GM21528 (cell line): ENCODE data around the gene NPFF.
"Not testable (repeated sequence)": the region's sequence is repeated elsewhere in the genome, so short reads cannot be mapped to it uniquely, and the experiment has no call there.

ENCODE experiments used
- ATAC-seq: cut with Tn5 transposase; IDR thresholded peaks from one replicate; pipeline ENCODE4 v1.9.1; 2021; ENCODE audit warnings: mild to moderate bottlenecking, moderate library complexity; ENCODE audit not compliant: unreplicated experiment, low FRiP score

NPFF gene, protein sequence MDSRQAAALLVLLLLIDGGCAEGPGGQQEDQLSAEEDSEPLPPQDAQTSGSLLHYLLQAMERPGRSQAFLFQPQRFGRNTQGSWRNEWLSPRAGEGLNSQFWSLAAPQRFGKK

DNA sequence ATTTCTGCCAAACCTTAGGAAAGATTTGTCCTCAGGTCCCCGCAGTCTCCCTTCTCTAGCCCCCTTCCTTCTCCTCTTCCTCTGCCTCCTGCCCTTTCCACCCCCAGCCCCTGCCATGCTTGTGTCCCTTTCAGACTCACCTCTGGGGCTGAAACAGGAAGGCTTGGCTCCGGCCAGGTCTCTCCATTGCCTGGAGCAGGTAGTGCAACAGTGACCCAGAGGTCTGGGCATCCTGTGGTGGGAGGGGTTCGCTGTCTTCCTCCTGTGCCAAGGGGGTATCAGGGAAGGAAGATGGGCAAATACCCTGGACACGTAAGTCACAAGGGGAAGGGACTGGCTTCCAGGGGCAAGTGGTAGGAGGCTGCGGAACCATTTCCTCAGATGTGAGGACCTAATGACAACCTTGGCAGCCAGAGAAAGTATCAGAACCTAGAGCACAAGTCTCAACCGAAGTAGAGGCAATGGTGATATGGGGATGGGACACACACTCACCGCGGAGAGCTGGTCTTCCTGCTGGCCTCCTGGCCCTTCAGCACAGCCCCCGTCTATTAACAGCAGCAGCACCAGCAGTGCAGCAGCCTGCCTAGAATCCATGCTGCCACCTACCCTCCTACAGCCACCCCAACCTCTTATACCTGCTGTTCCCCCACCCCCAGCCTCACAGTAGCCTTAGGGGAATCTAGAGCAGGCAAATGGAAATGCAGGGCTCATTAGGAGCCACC is at the start of gene NPFF:
Gene NPFF (minus strand): TSS at position 604 of the 722 bp plus-strand sequence. CDS start 10 bp downstream, at position 594.
- no peak for ATAC-seq

DNA sequence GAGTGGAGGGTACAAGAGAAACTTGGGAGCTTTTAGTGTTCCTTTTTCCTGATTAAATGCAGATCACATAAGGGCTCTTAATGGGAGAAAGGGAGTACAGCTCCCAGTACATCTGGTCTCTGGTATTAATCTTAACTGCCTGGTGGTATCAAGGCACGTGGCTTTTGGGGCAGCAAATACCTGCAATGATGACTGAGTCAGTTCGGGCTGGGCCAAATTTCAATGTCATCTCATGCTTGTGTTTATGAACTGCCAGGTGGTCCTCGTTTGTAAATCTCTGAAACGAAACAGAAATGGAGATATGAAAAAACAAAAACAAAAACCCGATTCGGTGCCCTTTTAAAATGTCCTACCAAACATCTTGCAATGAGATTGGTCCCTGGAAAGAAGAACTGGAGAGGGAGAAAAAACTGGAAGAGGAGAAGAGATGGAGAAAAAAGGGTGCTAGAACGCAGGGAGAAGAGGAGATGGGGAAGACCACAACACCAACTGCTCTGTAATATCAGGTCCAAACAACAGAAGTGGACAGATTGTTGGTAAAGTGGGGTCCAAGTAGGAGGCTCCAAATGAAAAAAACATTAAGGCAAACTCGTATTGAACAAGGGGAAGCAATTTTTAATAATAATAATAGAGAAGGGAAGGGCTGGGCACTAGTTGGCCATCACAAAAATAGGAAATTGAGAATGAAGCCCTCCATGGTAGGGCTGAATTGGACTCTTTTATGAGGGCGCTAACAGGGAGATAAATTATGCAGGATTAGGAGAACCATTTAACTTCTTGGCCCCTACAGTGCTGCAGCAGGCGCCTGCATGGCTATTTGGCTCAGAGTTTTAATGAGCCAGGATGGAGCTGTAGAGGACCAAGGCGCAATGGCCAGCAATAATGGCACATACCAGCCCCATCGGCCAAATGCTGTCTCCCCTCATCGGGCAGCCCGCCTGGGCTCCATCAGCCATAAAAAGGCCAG is 45.4 kb upstream of the NPFF start:
- no peak for ATAC-seq

DNA sequence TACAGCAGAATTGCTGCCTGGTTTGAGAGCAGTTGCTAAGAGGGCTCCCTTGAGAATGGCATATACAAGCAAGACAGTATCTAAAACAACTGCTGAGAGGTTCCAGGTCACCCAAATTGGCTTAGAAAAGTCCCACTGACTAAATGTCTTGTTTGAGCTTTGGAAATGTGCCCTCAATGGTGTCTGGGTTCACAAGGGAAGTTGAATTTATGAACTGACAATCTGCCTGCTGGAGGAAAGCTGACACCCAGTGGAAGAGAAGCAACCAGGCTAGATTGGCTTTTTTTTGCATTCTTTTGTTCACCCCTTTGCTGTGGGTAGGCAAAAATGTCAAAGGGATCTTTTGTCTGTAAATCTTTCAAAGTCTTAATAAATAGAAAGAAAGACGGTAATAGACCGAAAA is 44.6 kb upstream of the NPFF start:
- no peak for ATAC-seq

DNA sequence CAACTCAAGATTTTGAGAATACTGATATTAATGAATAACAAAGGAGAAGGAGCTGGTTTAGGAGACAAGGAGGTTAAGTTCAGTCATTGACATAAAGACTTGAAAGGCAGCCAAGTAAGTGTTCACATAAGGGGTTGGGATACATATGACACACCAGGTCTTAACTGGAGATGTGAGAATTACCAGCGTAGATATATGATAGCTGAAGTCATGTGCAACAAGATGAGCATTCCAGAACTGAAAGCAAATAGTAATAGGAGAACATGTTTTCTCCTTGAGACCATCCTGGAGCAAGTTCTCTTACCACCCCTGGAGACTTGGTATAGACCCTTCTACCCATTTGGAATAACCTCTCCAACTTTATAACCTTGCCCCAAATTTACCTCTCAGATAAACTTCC is 43.3 kb upstream of the NPFF start:
- ATAC-seq: no peak

DNA sequence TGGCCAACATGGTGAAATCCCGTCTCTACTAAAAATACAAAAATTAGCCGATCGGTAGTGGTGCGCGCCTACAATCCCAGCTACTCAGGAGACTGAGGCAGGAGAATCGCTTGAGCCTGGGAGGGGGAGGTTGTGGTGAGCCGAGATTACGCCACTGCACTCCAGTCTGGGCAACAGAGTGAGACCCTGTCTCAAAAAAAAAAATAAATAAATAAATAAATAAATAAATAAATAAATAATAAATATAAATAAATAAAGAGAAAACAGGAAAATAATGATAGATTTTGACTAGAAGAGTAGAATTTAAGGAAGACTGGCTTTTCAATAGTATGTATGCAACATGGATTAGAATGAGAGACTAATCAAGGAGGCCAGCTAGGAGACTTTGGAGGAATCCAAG is 42.8 kb upstream of the NPFF start:
- ATAC-seq: not testable (repeated sequence)

DNA sequence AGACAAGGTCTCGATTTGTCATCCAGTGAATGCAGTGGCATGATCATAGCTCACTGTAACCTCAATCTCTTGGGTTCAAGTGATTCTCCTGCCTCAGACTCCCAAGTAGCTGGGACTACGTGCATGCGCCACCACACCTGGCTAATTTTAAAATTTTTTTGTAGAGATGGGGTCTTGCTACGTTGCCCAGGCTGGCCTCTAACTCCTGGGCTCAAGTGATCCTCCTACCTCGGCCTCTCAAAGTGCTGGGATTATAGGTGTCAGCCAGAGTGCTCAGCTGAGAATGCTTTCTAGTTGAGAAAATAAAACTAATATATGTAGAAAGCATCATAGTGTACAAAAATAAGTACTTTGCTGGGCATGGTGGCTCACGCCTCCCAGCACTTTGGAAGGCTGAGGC is 41.1 kb upstream of the NPFF start:
- not testable (repeated sequence) for ATAC-seq

DNA sequence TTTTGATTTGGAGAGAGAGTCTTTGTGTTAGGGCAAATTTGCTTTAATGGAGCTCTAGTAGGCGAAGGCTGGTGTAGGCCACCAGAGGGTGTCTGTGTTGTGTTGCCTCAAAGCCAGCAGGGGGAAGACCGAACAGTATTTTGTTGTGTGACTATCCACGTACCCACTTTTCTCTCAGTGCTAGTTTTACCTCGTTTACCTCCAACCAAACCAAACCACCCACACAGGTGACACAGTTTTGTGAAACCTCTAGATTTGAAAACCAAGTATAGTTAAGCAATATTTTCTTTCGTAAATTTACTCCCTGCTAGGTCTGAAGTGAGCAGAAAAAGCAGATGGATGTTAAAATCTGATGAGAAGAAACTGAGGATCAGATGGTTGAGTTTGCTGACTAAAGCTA is 36.3 kb upstream of the NPFF start:
- ATAC-seq: peak; percentile 64

DNA sequence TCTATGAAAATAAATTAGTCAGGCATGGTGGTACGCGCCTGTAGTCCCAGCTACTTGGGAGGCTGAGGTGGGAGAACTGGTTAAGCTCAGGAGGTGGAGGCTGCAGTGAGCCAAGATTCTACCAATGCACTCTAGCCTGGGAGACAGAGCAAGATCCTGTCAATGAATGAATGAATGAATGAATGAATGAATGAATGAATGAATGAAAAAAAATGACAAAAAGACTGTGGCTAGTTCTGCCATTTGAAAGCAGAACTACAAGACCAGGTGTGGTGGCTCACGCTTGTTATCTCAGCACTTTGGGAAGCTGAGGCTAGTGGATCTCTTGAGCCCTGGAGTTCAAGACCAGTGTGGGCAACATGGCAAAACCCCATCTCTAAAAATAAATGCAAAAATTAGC is 32.2 kb upstream of the NPFF start:
- ATAC-seq: no peak

DNA sequence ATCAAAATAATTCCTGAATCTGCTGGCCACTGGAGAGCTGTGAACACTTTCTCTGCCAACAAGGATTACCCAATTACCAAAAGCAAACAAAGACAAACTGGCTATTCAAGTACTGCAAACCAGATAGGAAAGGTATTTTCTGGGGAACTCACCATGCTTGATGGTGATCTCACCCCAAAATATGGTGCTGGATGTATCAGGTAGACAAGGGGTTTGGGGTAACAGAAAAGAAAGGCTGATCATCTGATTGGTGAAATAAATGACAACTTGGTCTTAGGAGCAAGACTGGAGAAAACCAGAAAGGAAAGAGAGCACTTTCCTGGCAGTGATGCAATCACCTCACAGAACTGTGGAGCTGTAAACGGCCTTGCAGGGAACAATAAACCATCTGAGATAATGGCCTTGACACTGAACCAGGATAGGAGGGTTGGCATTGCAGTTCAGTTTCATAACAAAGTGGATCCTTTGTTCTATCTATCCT is 31.0 kb upstream of the NPFF start:
- no peak for ATAC-seq

DNA sequence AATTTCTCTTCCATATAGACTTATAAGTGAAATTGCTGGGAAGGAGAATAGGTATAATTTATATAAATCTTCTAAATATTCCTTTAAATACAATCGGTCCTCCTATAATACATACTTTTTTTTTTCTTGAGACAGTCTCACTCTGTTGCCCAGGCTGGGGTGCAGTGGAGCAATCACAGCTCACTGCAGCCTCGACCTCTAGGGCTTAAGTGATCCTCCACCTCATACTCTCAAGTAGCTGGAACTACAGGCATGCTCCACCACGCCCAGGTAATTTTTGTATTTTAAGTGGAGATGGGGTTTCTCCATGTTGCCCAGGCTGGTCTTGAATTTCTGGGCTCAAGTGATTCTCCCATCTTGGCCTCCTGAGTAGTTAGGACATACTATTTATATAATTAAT is 29.7 kb upstream of the NPFF start:
- ATAC-seq: no peak

DNA sequence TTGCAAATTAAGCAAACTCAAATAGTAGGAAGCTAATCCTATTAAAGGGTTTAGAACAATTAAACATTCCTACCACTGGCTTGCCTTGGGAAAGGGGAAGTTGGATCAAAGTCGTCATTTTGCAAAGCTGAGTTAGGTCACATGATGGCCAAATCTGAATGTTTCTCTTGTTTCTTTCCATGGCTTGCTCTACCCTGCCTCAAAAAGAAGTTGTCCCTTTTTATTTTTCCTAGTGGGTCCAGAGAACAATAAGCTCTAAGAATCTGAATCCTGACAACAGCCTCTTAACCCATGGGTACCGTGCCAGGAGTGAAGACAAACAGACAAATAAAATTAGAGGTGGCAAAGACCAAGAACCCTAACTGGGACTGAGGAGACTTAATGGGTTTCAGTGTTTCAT is 26.2 kb upstream of the NPFF start:
- no peak for ATAC-seq

DNA sequence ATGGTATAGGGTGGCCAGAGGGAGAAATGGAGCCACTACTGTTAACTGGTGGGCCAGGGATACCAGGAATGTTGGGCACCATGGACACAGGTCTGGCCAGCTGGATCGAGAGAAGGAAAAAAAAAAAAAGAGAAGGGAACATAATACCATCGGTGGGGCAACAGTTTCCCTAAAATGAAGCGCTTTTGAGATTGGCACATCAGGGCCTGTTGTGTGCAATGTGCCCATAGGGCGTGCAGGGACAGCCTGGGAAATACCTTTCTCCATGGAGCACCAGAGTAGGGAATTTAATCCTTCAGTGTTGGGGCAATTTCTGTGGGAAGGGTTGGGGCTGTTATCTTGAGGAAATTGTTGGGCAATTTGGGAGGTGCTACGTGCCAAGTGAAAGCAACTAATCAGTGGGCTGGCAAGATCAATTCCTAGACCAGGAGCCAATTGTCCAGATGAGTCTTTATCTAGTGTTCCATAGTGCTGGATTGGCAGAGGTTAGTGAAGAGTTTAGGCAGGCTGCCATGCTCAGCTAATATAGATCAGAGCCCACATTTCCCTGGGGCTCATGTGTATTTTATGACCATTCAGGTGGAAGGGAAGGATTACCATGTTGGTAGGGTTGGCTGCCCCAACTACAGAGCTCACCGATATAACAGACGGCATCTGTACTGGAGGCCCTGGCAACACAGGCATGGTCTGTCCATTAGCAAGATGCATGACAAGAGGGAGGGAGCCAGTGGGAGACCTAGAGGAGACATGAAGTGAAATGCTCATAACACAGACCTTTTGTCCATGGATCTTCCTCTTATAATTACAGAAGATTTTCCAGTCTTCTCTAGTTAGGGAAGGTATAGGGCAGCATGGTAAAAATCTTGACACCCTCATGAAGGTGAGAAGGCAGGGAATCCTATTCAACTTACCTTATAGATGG is 25.5 kb upstream of the NPFF start:
- ATAC-seq: no peak

DNA sequence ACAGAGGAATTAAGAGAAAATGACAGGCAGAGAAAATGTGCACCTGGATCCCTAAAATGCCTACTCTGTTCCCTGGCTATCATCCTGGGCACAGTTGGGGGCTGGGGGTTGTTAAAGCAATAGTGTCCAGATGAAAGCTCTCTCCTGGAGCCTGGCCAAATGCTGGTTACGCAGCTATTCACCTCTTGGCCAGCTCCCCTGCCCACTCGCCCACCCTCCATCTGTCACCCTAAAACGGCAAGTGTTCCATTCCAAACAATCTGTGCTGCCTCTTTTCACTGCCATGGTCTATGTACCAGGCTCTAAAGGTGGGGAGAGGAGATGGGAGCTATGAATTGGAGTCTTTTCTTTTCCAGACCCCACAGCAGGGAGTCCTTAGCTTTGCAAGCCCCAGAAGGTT is 24.7 kb upstream of the NPFF start:
- ATAC-seq: no peak

DNA sequence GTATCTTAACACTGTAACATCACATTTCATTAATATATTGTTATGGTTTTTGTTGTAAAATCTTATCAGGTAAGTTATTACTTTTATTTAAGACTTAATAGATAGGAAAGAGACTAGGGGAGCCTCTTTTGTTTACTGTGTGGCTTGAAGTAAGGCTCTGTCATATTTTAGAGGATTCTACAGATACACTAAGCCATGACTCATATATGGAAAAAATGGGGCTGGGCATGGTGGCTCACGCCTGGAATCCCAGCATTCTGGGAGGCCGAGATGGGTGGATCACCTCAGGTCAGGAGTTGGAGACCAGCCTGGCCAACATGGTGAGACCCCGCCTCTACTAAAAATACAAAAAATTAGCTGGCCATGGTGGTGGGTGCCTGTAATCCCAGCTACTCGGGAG is 23.6 kb upstream of the NPFF start:
- ATAC-seq: no peak

DNA sequence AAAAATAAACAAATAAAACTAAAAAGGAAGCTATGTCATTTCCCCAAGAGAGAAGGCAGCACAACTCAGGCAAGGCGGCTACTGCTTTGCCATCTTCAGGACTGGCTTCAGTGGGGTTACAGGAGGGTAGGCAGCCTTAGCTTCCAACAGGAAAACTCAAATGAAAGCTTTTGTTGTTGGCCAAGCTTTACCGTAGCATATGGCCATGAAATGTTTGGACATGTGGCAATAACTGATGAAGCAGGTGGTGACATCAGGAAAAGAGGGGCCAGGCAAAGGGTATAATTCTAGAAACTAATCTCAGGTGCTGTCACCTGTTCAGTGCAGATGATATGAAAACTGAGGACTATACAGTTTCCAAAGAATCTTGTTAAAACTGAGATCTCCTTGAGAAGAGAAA is 22.8 kb upstream of the NPFF start:
- no peak for ATAC-seq

DNA sequence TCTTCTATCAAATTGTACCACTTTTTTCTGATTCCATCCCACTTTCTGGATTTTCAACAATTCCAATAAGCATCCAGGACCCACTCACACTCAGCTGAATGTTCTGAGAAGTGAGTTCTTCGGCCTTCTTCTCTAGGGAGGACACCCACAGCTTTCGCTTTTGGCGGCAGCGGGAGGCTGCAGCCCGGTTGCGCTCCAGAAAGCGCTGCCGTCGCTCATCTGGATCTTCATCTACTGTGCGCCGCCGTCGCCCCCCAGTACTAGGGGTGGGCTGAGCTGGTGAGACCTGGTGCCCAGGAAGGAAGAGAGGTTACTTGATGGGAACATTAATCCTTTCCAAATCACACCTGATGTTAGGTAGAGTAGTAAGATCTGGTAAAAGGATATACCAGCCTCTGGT is 17.2 kb upstream of the NPFF start:
- no peak for ATAC-seq

DNA sequence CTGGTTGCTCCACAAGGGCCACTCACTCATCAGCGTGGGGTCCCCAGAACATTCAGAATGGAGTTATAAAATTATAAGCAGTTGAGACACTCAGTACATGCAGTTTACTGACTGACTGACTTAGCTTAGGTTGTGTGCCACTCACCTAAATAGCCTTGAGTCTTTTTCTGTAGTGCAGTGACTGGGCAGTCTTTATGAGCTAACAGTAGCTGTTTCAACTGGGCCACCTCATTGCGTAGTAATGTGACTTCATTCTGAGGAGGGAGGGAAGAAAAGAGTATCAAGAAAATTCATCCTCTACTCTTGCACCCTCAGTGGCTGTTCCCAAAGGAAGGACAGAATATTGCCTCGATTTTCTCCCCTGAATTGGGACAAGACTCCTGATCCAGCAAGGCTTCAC is 15.8 kb upstream of the NPFF start:
- ATAC-seq: no peak

DNA sequence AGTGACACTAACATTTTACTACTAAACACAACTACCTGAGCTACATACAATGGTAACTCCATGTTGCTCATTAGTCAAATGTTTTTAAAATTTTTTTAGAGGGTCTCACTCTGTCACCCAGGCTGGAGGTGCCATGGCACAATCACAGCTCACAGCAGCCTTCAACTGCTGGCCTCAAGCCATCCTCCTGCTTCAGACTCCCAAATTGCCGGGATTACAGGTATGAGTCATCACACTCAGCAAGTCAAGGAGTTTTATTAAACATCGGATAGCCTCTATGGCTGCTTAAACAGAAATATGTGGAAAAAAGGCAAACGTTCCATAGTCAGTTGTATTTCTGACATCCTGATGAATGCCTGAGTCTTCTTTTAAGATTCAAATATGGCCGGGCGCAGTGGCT is 11.1 kb upstream of the NPFF start:
- no peak for ATAC-seq

DNA sequence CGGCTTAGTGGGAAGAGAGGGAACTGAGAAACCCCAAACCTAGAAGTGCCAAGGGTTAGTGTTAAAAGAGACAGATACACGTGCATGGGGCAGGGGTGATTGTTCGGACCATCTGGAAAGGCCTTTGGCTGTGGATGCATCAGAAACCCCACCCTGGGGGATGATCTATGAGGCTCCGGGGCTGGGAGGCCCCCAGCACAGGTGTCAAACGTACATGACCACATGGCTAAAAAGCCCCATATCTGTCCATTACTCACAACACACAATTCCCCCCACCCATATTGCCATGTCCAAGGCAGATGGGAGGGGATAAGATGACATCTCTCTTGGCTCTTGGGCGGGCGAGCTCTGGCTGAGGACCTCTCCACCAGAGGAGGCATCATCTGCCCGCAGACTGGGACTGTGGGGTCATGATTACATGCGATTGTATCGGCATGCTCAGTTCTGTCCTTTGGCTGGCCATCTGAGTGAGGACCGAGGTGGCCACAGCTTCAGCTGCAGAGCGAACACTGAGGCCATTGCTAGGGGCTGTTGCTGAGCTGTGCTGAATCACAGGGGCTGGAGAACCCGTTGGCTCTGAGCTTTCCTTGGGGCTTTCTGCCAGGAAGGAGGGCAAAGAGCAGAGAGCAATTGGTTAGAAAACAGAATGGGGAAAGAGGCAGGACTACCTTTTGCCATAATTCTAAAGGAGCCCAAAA is 9.6 kb upstream of the NPFF start:
- ATAC-seq: no peak

DNA sequence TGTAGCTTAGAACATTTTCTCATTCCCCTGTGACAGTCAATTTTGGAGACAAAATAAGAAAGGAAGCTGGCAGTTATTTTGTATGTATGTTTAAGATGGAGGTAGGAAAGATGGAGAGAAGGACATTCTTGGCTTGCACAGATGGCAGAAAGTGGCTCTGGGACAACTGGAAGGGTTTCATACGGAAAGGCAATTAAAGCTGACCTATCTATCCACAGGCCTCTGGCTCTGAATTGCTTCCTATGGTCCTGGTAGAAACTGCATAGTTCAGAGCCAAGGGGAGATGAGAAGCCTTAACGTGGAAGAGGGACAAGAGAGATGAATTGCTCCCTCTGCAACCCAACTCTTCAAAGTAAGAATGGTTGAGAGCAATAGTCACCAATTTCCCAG is 8.0 kb upstream of the NPFF start:
- no peak for ATAC-seq
